Astrocyte of the spinal cord (primary cell): ENCODE measurements around the gene SLCO4A1.

ENCODE experiments used
- DNase-seq: peaks from one replicate; pipeline ENCODE4 v3.0.0; 2011; ENCODE audit warnings: low read depth, low spot score
- H3K4me3 ChIP-seq: 2 replicates; pipeline ENCODE4 v1.5.1; 2011; ENCODE audit warnings: low read depth, mild to moderate bottlenecking, low read length, moderate library complexity
- CTCF ChIP-seq: IDR thresholded peaks from 2 replicates; pipeline ENCODE4 v1.5.1; 2012; ENCODE audit warnings: low read depth, mild to moderate bottlenecking, low read length, inconsistent platforms
- in situ Hi-C: cut with HindIII; loops from 2 replicates; pipeline ENCODE4 v1.10.0; 2017; ENCODE audit warnings: low sequenced_read_pairs

The SLCO4A1 gene

GRCh38 chr20:62647521-62648317 lies 5.4 kb downstream of the SLCO4A1 start:
- no peak for TF ChIP-seq CTCF
- no peak for DNase-seq
- in situ Hi-C loops: no loop called here
- H3K4me3 ChIP-seq: no peak overlapping the region

- no peak overlapping the region for H3K4me3 ChIP-seq
- TF ChIP-seq CTCF: no peak
- no peak for DNase-seq
- in situ Hi-C loops: no loop called here
Observed at GRCh38 chr20:62648318-62648995, 6.2 kb downstream of the SLCO4A1 start.

GRCh38 chr20:62649140-62649539 lies 6.8 kb downstream of the SLCO4A1 start:
- TF ChIP-seq CTCF: no peak
- in situ Hi-C loops: no loop called here
- DNase-seq: no peak
- H3K4me3 ChIP-seq: no peak overlapping the region

- in situ Hi-C loops: no loop called here
Observed at GRCh38 chr20:62650551-62651284, 8.4 kb downstream of the SLCO4A1 start.

GRCh38 chr20:62651285-62652021 lies 9.2 kb downstream of the SLCO4A1 start:
- TF ChIP-seq CTCF: no peak
- no peak for DNase-seq
- H3K4me3 ChIP-seq: no peak overlapping the region
- in situ Hi-C loops: no loop called here

More at GRCh38 chr20:62650551-62651284, 8.4 kb downstream of the SLCO4A1 start:
- no peak for DNase-seq
- H3K4me3 ChIP-seq: no peak overlapping the region
- TF ChIP-seq CTCF: no peak
